Right lobe of liver (tissue), 6 donors: Measurements from ENCODE around the gene UPP2. TPM values are rescaled to one million over a fixed set of nuclear protein-coding genes. Genes with fewer than 3 reads are reported as not detected.

Experiments used
- ATAC-seq, 4 donors: fragments of 200-7000 bp; cut with Tn5 transposase; one replicate each; pipeline ENCODE4 v1.9.1; 2020; ENCODE audit warnings: mild to moderate bottlenecking in 4 of 4, moderate library complexity in 4 of 4
- DNase-seq, 3 donors: peaks; one replicate each; pipeline ENCODE4 v3.0.0-alpha.2; 2020
- H3K27ac ChIP-seq, 3 donors: fragments of 200-600 bp; one replicate each; pipeline ENCODE4 v1.8.0; 2022
- H3K27me3 ChIP-seq, 2 donors: fragments of 200-600 bp; one replicate each; pipeline ENCODE4 v1.8.0; 2022
- H3K36me3 ChIP-seq, 4 donors: fragments of 200-600 bp; sonication (generic) in 1 of 4; one replicate each; pipeline versions ENCODE4 v1.5.1 to v1.8.0; 2017 to 2022; ENCODE audit warnings: control low read depth in 1 of 4
- H3K4me1 ChIP-seq, 4 donors: fragments of 200-600 bp; sonication (generic) in 1 of 4; one replicate each; pipeline versions ENCODE4 v1.5.1 to v1.8.0; 2017 to 2022; ENCODE audit warnings: control low read depth in 1 of 4
- H3K4me3 ChIP-seq, 3 donors: fragments of 200-600 bp; one replicate each; pipeline ENCODE4 v1.8.0; 2022
- H3K9me3 ChIP-seq, 4 donors: fragments of 200-600 bp; sonication (generic) in 1 of 4; one replicate each; pipeline versions ENCODE4 v1.5.1 to v1.8.0; 2017 to 2022; ENCODE audit warnings: control low read depth in 1 of 4
- CTCF ChIP-seq, 4 donors: fragments of 200-600 bp in 3 of 4; fragments of 450-650 bp in 1 of 4; IDR thresholded peaks; one replicate each; pipeline versions ENCODE4 v1.5.1 to v1.8.0; 2016 to 2022; ENCODE audit warnings: antibody characterized with exemption in 4 of 4, mild to moderate bottlenecking in 2 of 4
- POLR2A ChIP-seq: fragments of 450-650 bp; IDR thresholded peaks from one replicate; pipeline ENCODE4 v1.6.1; 2017; ENCODE audit warnings: antibody characterized with exemption, mild to moderate bottlenecking
- WGBS: methylation state at CpG from one replicate; pipeline ENCODE4 v1.1.6; 2018; ENCODE audit warnings: low coverage, low lambda C conversion rate; ENCODE audit not compliant: insufficient coverage; ENCODE audit errors: missing lambda C conversion rate; 5-methylcytosine and 5-hydroxymethylcytosine counted together
- intact Hi-C, 2 donors: fragments of 100-400 bp; cut with DNase I; formaldehyde crosslinking; loops; one replicate each; pipeline versions ENCODE4 v1.11.2 to v1.14.1; 2022
- total RNA-seq, 6 experiments: library from RNA; depleted of rRNA in 2 of 6; stranded (reverse); fragments of >200 nt in 2 of 6; fragmentation: NEBNext Ultra II Directional in 3 of 6; extraction: Animal tissue kit (Norgen Biotek cat#: 25700) in 3 of 6; gene quantifications; one replicate each; pipeline versions ENCODE4 v1.1.0 to v1.2.4, GENCODE V29; 2016 to 2023
- donor health status: DM: no; HTN: yes; CAD: no.
- donor health status: DM: no; HTN: no; CAD: no.
- donor health status: DM: no; HTN: no; CAD: no.
- donor health status: DM: no; HTN: yes; CAD: no.
- donor health status: DM: no; HTN: yes; CAD: no.

The UPP2 gene
- total RNA-seq, 6 experiments from 2014 or later: 0.53 to 36.4 (median 1.7) TPM

- intact Hi-C loops: no loop called here
- no peak for TF ChIP-seq CTCF (IDR thresholded peaks at IDR 0.05)
- TF ChIP-seq POLR2A: no peak
- no peaks in the 10 kb centered on the region for H3K36me3 ChIP-seq
- H3K9me3 ChIP-seq: no peaks in the 10 kb centered on the region
- no peaks in the 10 kb centered on the region for H3K27me3 ChIP-seq
- peaks cover 0 to 17% (median 6%) of the 10 kb centered on the region in 4 donors for H3K4me1 ChIP-seq
- H3K4me3 ChIP-seq: no peak overlapping the region
- 54% methylated on average over 5 of the region's 5 CpGs for WGBS
- no peak for ATAC-seq
- no peak overlapping the region for H3K27ac ChIP-seq
- DNase-seq: no peak
Measured at GRCh38 chr2:158138255-158138654, 36.6 kb downstream of the UPP2 start.

- no peaks in the 10 kb centered on the region for H3K9me3 ChIP-seq
- intact Hi-C loops: no loop called here
- DNase-seq (no peak), ATAC-seq (no peak)
- no peaks in the 10 kb centered on the region for H3K27me3 ChIP-seq
- H3K36me3 ChIP-seq: no peaks in the 10 kb centered on the region
- H3K4me1 ChIP-seq: no peaks in the 10 kb centered on the region
- no peak overlapping the region for H3K27ac ChIP-seq
- TF ChIP-seq CTCF (IDR thresholded peaks at IDR 0.05): no peak
- TF ChIP-seq POLR2A: no peak
- no peak overlapping the region for H3K4me3 ChIP-seq
- WGBS: 88% methylated on average over 1 of the region's 1 CpG
Measured at GRCh38 chr2:158140201-158140600, 38.5 kb downstream of the UPP2 start.

- no peak for TF ChIP-seq CTCF (IDR thresholded peaks at IDR 0.05)
- TF ChIP-seq POLR2A: no peak
- ATAC-seq: no peak
- H3K4me3 ChIP-seq: no peak overlapping the region
- intact Hi-C loops: no loop called here
- H3K27me3 ChIP-seq: no peaks in the 10 kb centered on the region
- no peaks in the 10 kb centered on the region for H3K4me1 ChIP-seq
- H3K36me3 ChIP-seq: no peaks in the 10 kb centered on the region
- 79% methylated on average over 3 of the region's 3 CpGs for WGBS
- no peak overlapping the region for H3K27ac ChIP-seq
- DNase-seq: no peak
- H3K9me3 ChIP-seq: no peaks in the 10 kb centered on the region
Measured at GRCh38 chr2:158142165-158142564, 40.5 kb downstream of the UPP2 start.

GRCh38 chr2:158142568-158143332 is 41.1 kb downstream of the UPP2 start:
- H3K4me1 ChIP-seq: no peaks in the 10 kb centered on the region
- no peak for TF ChIP-seq CTCF (IDR thresholded peaks at IDR 0.05)
- no peak for TF ChIP-seq POLR2A
- no peaks in the 10 kb centered on the region for H3K27me3 ChIP-seq
- intact Hi-C loops: no loop called here
- H3K36me3 ChIP-seq: no peaks in the 10 kb centered on the region
- WGBS: 61% methylated on average over 6 of the region's 6 CpGs
- DNase-seq: no peak
- no peaks in the 10 kb centered on the region for H3K9me3 ChIP-seq
- no peak for ATAC-seq
- no peak overlapping the region for H3K4me3 ChIP-seq
- H3K27ac ChIP-seq: no peak overlapping the region
